GM12872 (cell line): Measurements from ENCODE around the gene HHLA2.

Experiments used
- CTCF ChIP-seq: IDR thresholded peaks from 3 replicates; pipeline ENCODE4 v1.5.1; 2011; ENCODE audit warnings: low read depth, mild to moderate bottlenecking, low read length, moderate library complexity; ENCODE audit not compliant: insufficient read depth

HHLA2 gene

GRCh38 chr3:108327168-108327567 lies 30.8 kb downstream of the HHLA2 start:
- TF ChIP-seq CTCF: no peak

- TF ChIP-seq CTCF: no peak
These were observed 32.6 kb downstream of the HHLA2 start for GRCh38 chr3:108328821-108329486.

- no peak for TF ChIP-seq CTCF
These were observed 33.2 kb downstream of the HHLA2 start for GRCh38 chr3:108329508-108329907.

- no peak for TF ChIP-seq CTCF
These were observed 33.6 kb downstream of the HHLA2 start for GRCh38 chr3:108329947-108330346.

GRCh38 chr3:108331792-108332191 lies 35.4 kb downstream of the HHLA2 start:
- TF ChIP-seq CTCF: no peak

GRCh38 chr3:108333961-108334360 lies 37.6 kb downstream of the HHLA2 start:
- no peak for TF ChIP-seq CTCF

GRCh38 chr3:108334701-108335100 lies 38.4 kb downstream of the HHLA2 start:
- TF ChIP-seq CTCF: no peak
